Suprapubic skin (tissue), 4 donors: ENCODE results near the gene LRRTM1. TPM values are rescaled to one million over a fixed set of nuclear protein-coding genes. Genes with fewer than 3 reads are reported as not detected.

ENCODE experiments used
- DNase-seq, 2 donors: peaks; one replicate each; pipeline ENCODE4 v3.0.0-alpha.2; 2019; ENCODE audit warnings: low spot score in 2 of 2
- H3K27ac ChIP-seq: fragments of 200-600 bp; sonication (generic); one replicate; pipeline ENCODE4 v1.5.1; 2019
- H3K27me3 ChIP-seq: fragments of 200-600 bp; sonication (generic); one replicate; pipeline ENCODE4 v1.5.1; 2019
- H3K36me3 ChIP-seq: fragments of 200-600 bp; sonication (generic); one replicate; pipeline ENCODE4 v1.5.1; 2019
- H3K4me1 ChIP-seq: fragments of 200-600 bp; sonication (generic); one replicate; pipeline ENCODE4 v1.5.1; 2019
- H3K4me3 ChIP-seq: fragments of 200-600 bp; sonication (generic); one replicate; pipeline ENCODE4 v1.5.1; 2019; ENCODE audit warnings: mild to moderate bottlenecking
- H3K9me3 ChIP-seq: fragments of 200-600 bp; sonication (generic); one replicate; pipeline ENCODE4 v1.5.1; 2019
- CTCF ChIP-seq, 2 donors: fragments of 200-600 bp in 1 of 2; fragments of 450-650 bp in 1 of 2; sonication (generic) in 1 of 2; IDR thresholded peaks; one replicate each; pipeline ENCODE4 v1.5.1; 2016 to 2019; ENCODE audit warnings: antibody characterized with exemption in 2 of 2, mild to moderate bottlenecking in 1 of 2, moderate library complexity in 1 of 2
- EP300 ChIP-seq: sonication (generic); formaldehyde crosslinking; IDR thresholded peaks from one replicate; pipeline ENCODE4 v1.6.1; 2017; ENCODE audit warnings: antibody characterized with exemption
- POLR2A ChIP-seq, 2 donors: fragments of 450-650 bp; IDR thresholded peaks; one replicate each; pipeline ENCODE4 v1.6.1; 2017; ENCODE audit warnings: antibody characterized with exemption in 2 of 2, mild to moderate bottlenecking in 2 of 2, moderate library complexity in 2 of 2
- POLR2AphosphoS5 ChIP-seq, 3 donors: sonication (generic); formaldehyde crosslinking; IDR thresholded peaks; one replicate each; pipeline ENCODE4 v1.6.1; 2017; ENCODE audit warnings: antibody characterized with exemption in 3 of 3
- WGBS: methylation state at CpG from one replicate; pipeline ENCODE4 v1.1.5; 2018; 5-methylcytosine and 5-hydroxymethylcytosine counted together
- total RNA-seq, 4 donors: library from RNA; depleted of rRNA; stranded (reverse); fragments of >200 nt; gene quantifications; one replicate each; pipeline ENCODE4 v1.1.0, GENCODE V29; 2016

LRRTM1 gene, protein sequence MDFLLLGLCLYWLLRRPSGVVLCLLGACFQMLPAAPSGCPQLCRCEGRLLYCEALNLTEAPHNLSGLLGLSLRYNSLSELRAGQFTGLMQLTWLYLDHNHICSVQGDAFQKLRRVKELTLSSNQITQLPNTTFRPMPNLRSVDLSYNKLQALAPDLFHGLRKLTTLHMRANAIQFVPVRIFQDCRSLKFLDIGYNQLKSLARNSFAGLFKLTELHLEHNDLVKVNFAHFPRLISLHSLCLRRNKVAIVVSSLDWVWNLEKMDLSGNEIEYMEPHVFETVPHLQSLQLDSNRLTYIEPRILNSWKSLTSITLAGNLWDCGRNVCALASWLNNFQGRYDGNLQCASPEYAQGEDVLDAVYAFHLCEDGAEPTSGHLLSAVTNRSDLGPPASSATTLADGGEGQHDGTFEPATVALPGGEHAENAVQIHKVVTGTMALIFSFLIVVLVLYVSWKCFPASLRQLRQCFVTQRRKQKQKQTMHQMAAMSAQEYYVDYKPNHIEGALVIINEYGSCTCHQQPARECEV
- total RNA-seq: 1 to 10 TPM in 1 of 4 donors, under 1 TPM in 1, not detected in 2; 0.30 to 2.5 TPM

GRCh38 chr2:80303909-80304837, at the start of gene LRRTM1:
Gene LRRTM1 (minus strand): TSS chr2:80304752. CDS start chr2:80303819, 933 bp downstream.
- Histone ChIP-seq H3K36me3 (no peaks in the 10 kb centered on the region), H3K9me3 (no peaks in the 10 kb centered on the region), H3K4me3 (peak within 1 kb of the TSS; percentile 34), H3K27me3 (peaks cover 46% of the 10 kb centered on the region), H3K4me1 (peaks cover 18% of the 10 kb centered on the region), H3K27ac (no peak within 1 kb of the TSS)
- 1% methylated on average over 22 of the region's 64 CpGs for WGBS
- TF ChIP-seq POLR2A (IDR thresholded peaks at IDR 0.05) (no peak), CTCF (IDR thresholded peaks at IDR 0.05) (no peak), POLR2AphosphoS5 (IDR thresholded peaks at IDR 0.05) (no peak), EP300 (no peak)
- DNase-seq: no peak

DNA sequence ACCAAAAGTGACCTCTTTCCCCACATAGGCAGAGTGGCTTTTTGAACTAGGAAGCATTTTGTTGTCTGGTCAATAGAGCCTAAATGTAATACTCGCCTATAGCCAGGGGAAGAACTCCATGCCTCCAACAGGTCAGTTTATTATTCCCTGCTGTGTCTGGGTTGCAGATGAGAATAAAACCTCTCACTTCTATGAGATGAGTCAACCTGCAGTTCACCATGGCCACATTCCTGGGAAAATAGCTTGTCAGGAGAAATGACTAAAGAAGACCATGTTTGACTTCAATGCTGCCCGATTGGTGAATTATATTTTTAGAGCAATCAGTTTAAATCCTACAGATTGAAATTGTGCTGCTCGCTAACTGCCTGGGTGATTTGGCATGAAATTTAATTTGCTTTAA, 46.7 kb upstream of the LRRTM1 start:
- 86% methylated on average over 3 of the region's 3 CpGs for WGBS
- no peaks in the 10 kb centered on the region for H3K36me3 ChIP-seq
- H3K4me3 ChIP-seq: no peak overlapping the region
- H3K4me1 ChIP-seq: no peaks in the 10 kb centered on the region
- DNase-seq: no peak
- H3K27ac ChIP-seq: no peak overlapping the region
- no peak for TF ChIP-seq EP300
- TF ChIP-seq POLR2A (IDR thresholded peaks at IDR 0.05): no peak
- no peak for TF ChIP-seq POLR2AphosphoS5 (IDR thresholded peaks at IDR 0.05)
- no peak for TF ChIP-seq CTCF (IDR thresholded peaks at IDR 0.05)
- H3K9me3 ChIP-seq: no peaks in the 10 kb centered on the region
- H3K27me3 ChIP-seq: no peaks in the 10 kb centered on the region

- Histone ChIP-seq H3K4me1 (no peaks in the 10 kb centered on the region), H3K36me3 (no peaks in the 10 kb centered on the region), H3K27ac (no peak overlapping the region), H3K4me3 (no peak overlapping the region), H3K27me3 (no peaks in the 10 kb centered on the region), H3K9me3 (no peaks in the 10 kb centered on the region)
- TF ChIP-seq CTCF (IDR thresholded peaks at IDR 0.05) (no peak), EP300 (no peak), POLR2AphosphoS5 (IDR thresholded peaks at IDR 0.05) (no peak), POLR2A (IDR thresholded peaks at IDR 0.05) (no peak)
- DNase-seq: no peak
Measured at GRCh38 chr2:80348953-80349352, 44.4 kb upstream of the LRRTM1 start.

DNA sequence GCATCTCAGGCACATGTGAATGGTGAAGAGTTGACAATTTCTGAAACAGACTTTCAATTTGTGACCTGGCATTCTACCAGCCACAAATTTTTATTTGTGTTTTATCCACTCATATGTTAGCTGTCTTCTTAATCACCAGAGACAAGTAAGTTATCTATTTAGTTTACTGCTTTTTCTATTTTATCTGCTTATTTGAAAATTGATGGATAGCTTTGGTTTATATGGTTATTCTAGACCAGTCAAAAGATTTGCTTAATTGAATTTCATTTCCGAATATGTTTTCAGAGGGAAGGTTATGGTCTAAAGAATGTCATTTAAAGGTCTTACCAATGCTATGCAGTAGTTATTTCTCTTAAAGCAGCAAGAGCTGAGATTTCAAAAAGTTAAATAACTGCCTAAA, 43.5 kb upstream of the LRRTM1 start:
- Histone ChIP-seq H3K4me1 (no peaks in the 10 kb centered on the region), H3K27me3 (no peaks in the 10 kb centered on the region), H3K27ac (no peak overlapping the region), H3K36me3 (no peaks in the 10 kb centered on the region), H3K9me3 (no peaks in the 10 kb centered on the region), H3K4me3 (no peak overlapping the region)
- TF ChIP-seq CTCF (IDR thresholded peaks at IDR 0.05) (no peak), EP300 (no peak), POLR2AphosphoS5 (IDR thresholded peaks at IDR 0.05) (no peak), POLR2A (IDR thresholded peaks at IDR 0.05) (no peak)
- 86% methylated on average over 1 of the region's 1 CpG for WGBS
- no peak for DNase-seq
